ENCODE data around the gene MEPE.
"Not testable (repeated sequence)": the region's sequence is repeated elsewhere in the genome, so short reads cannot be mapped to it uniquely, and the experiment has no call there.

The MEPE gene

DNA sequence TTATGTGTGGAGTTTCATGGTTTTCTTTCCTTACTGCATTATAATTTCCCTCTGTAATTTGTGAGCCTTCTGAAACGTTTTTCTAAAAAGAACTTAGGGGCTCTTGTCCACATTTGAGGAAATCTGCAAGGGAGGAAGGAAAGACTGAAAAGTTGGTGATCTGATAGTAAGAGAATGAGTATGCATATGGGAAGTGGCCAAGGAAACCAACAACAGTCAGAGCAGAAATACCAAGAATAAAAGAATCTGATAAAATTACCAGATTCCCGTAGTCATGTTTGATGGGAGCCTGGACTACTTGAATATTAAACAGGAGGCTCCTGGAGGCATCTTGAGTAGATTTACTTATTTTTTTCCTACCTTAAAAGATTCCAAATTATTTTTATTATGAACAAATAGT is 50.1 kb downstream of the MEPE start:
- no peak for DNase-seq (ENCODE audit: low spot score)

DNA sequence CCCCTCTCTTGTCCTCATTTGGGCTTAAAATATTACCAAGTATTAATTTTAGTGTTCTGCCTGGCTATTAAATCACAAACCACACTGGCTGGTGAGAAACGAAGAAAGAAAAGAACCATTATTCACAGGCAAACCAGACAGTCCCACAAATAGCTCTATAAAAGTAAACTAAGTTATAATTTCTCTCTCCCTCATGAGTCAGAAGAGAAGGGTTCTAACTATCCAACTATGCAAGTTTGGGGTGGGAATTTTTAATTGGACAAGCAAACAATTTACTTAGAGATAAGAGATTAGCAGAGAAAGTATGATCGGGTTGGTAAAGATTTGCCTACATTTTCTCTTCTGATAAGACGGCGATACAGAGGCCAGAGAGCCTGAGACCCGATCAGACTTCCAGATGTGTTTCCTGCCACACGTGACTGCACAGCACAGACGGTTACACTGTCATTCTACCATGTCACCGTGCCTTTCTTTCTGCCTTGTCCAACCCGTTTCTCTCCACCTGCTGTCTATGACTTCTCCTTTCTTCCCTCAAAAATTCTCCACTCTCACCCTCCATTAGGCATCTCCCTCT is 52.3 kb downstream of the MEPE start:
- DNase-seq (ENCODE audit: low spot score), result no peak

DNA sequence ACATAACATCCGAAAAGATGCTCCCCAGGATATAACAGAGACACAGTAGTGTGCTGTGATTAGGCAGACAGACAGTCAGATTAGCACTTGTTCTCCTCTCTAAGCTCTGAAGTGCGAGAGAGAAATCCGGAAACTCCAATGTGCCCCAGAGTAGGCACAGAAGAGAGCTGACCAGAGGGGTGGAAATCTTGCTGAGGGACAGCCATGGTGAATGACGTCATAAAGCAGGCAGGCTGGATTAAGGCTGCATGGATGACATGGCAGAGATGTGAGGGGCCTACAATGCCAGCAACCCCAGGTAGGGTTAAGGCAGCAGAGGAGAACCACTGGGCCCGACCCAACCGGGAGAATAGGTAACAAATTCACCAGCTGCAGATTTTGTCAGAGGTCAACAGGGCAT is 53.3 kb downstream of the MEPE start:
- no peak for DNase-seq (ENCODE audit: low spot score)

DNA sequence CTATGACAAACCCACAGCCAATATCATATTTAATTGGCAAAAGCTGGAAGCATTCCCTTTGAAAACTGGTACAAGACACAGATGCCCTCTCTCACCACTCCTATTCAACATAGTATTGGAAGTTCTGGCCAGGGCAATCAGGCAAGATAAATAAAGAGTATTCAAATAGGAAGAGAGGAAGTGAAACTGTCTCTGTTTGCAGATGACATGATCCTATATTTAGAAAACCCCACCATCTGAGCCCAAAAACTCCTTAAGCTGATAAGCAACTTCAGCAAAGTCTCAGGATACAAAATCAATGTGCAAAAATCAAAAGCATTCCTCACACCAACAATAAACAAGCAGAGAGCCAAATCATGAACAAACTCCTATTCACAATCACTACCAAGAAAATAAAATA is 58.0 kb downstream of the MEPE start:
- DNase-seq (ENCODE audit: low spot score), result not testable (repeated sequence)

DNA sequence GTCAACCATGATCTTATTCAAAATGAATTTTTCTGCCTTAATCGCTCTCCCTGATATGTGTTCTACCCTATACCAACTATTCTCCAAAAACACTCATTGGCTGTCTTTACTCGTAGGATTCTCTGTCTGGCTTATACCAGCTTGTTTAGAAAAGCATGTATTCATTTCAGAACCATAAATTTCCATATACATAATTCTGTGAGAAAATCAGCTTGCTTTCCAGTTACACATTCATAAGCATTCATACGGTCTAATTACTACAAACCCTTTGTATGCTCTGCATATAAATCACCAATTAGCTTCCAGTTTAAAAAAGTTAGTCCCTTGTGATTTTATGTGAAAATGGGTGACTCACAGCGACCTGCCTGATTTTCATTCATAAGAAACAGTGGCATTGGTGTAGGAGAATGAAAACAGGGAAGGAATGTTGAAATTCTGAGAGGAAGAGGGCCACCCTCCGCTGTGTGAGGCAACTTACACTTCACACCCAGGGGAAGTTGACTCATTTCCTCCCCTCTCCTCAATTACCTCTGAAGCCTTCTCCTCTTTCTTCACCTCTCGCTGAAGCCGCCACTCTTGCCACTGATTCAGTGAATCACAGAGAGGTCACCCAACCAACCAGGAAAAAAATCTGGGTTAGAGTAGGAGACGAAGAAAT is 63.3 kb downstream of the MEPE start:
- DNase-seq (ENCODE audit: low spot score), result peak; percentile 75
